Smooth muscle cell (in vitro differentiated cells): ENCODE results near the gene DEFB118. TPM values are rescaled to one million over a fixed set of nuclear protein-coding genes. Genes with fewer than 3 reads are reported as not detected.

Experiments used
- DNase-seq: peaks from one replicate; lab custom pipeline; 2025; ENCODE audit not compliant: unreplicated experiment; lab: John Stamatoyannopoulos, UW
- H2AFZ ChIP-seq: fragments of 200-600 bp; sonication (generic); 2 replicates; pipeline ENCODE4 v1.6.0; 2016; ENCODE audit warnings: antibody characterized with exemption, low read depth, mild to moderate bottlenecking
- H3F3A ChIP-seq: fragments of 200-600 bp; sonication (generic); 2 replicates; pipeline ENCODE4 v1.6.0; 2017; ENCODE audit warnings: antibody characterized with exemption, low read depth
- H3K27ac ChIP-seq: fragments of 200-600 bp; sonication (generic); 2 replicates; pipeline ENCODE4 v1.5.1; 2016; ENCODE audit warnings: low read depth, mild to moderate bottlenecking
- H3K27me3 ChIP-seq: fragments of 200-600 bp; sonication (generic); 2 replicates; pipeline ENCODE4 v1.6.1; 2016; ENCODE audit warnings: low read depth, mild to moderate bottlenecking
- H3K36me3 ChIP-seq: fragments of 200-600 bp; sonication (generic); 2 replicates; pipeline ENCODE4 v1.5.1; 2016; ENCODE audit warnings: low read depth
- H3K4me1 ChIP-seq: fragments of 200-600 bp; sonication (generic); 2 replicates; pipeline ENCODE4 v1.5.1; 2016; ENCODE audit warnings: low read depth
- H3K4me2 ChIP-seq: fragments of 200-600 bp; sonication (generic); 2 replicates; pipeline ENCODE4 v1.6.0; 2016; ENCODE audit warnings: mild to moderate bottlenecking
- H3K4me3 ChIP-seq: fragments of 200-600 bp; sonication (generic); 2 replicates; pipeline ENCODE4 v1.5.1; 2016; ENCODE audit warnings: mild to moderate bottlenecking
- H3K79me2 ChIP-seq: fragments of 200-600 bp; sonication (generic); 2 replicates; pipeline ENCODE4 v1.6.0; 2016; ENCODE audit warnings: low read depth, mild to moderate bottlenecking
- H3K9ac ChIP-seq: fragments of 200-600 bp; sonication (generic); 2 replicates; pipeline ENCODE4 v1.6.0; 2016; ENCODE audit warnings: low read depth
- H3K9me3 ChIP-seq: fragments of 200-600 bp; sonication (generic); replicated peaks from 2 replicates; pipeline ENCODE4 v1.5.1; 2016; ENCODE audit warnings: low read depth
- H4K20me1 ChIP-seq: fragments of 200-600 bp; sonication (generic); 2 replicates; pipeline ENCODE4 v1.6.0; 2016; ENCODE audit warnings: low read depth
- whole genome bisulfite sequencing: methylation state at CpG from one replicate; pipeline ENCODE4 v1.1.7; 2016; ENCODE audit warnings: low lambda C conversion rate; 5-methylcytosine and 5-hydroxymethylcytosine counted together
- polyA plus RNA-seq: library from polyadenylated mRNA; unstranded; fragments of >200 nt; fragmentation: Nextera tagmentation; extraction: Ambion mirVana; gene quantifications from 2 replicates; pipeline ENCODE4 v1.2.1, GENCODE V29; 2016
- total RNA-seq: library from RNA; depleted of rRNA; stranded (reverse); fragments of >200 nt; gene quantifications from 2 replicates; pipeline ENCODE4 v1.2.3, GENCODE V29; 2014
- TF ChIP-seq, protein P1 (sequence below): fragments of 200-600 bp; sonication (generic); IDR thresholded peaks from 2 replicates; pipeline ENCODE4 v1.5.1; 2017; ENCODE audit warnings: borderline replicate concordance, mild to moderate bottlenecking, antibody characterized with exemption; ENCODE audit not compliant: insufficient read depth, poor library complexity, severe bottlenecking

The DEFB118 gene
- total and polyA plus RNA-seq, 2 experiments from 2014 or later, result not detected

GRCh38 chr20:31390490-31390889 lies 22.1 kb downstream of the DEFB118 start, which contains the start of gene DEFB119:
DEFB119 (minus strand) TSS chr20:31390590; CDS start chr20:31390483, 107 bp downstream.
- TF ChIP-seq, protein P1, sequence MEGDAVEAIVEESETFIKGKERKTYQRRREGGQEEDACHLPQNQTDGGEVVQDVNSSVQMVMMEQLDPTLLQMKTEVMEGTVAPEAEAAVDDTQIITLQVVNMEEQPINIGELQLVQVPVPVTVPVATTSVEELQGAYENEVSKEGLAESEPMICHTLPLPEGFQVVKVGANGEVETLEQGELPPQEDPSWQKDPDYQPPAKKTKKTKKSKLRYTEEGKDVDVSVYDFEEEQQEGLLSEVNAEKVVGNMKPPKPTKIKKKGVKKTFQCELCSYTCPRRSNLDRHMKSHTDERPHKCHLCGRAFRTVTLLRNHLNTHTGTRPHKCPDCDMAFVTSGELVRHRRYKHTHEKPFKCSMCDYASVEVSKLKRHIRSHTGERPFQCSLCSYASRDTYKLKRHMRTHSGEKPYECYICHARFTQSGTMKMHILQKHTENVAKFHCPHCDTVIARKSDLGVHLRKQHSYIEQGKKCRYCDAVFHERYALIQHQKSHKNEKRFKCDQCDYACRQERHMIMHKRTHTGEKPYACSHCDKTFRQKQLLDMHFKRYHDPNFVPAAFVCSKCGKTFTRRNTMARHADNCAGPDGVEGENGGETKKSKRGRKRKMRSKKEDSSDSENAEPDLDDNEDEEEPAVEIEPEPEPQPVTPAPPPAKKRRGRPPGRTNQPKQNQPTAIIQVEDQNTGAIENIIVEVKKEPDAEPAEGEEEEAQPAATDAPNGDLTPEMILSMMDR, result no peak
- Histone ChIP-seq H4K20me1 (no peaks in the 10 kb centered on the region), H3K27me3 (no peaks in the 10 kb centered on the region), H3F3A (no peaks in the 10 kb centered on the region), H3K9me3 (peaks cover 5% of the 10 kb centered on the region), H3K79me2 (no peaks in the 10 kb centered on the region), H3K4me1 (no peaks in the 10 kb centered on the region), H3K36me3 (no peaks in the 10 kb centered on the region), H2AFZ (no peak within 1 kb of the TSS), H3K4me3 (no peak within 1 kb of the TSS), H3K9ac (no peak within 1 kb of the TSS), H3K27ac (no peak within 1 kb of the TSS), H3K4me2 (no peak within 1 kb of the TSS)
- DNase-seq, result no peak
- 37% methylated on average over 1 of the region's 1 CpG for WGBS

- DNase-seq, result no peak
- no peaks in the 10 kb centered on the region for H3F3A ChIP-seq
Observed at GRCh38 chr20:31392836-31393235, 24.4 kb downstream of the DEFB118 start.

GRCh38 chr20:31394900-31395299 lies 26.5 kb downstream of the DEFB118 start:
- WGBS, result 37% methylated on average over 3 of the region's 3 CpGs
- no peaks in the 10 kb centered on the region for H4K20me1 ChIP-seq

More at GRCh38 chr20:31392836-31393235, 24.4 kb downstream of the DEFB118 start:
- H3K4me1 ChIP-seq, result no peaks in the 10 kb centered on the region
- no peaks in the 10 kb centered on the region for H3K79me2 ChIP-seq
- no peak overlapping the region for H3K9ac ChIP-seq
- H4K20me1 ChIP-seq, result no peaks in the 10 kb centered on the region
- WGBS, result 59% methylated on average over 2 of the region's 2 CpGs
- peaks cover 12% of the 10 kb centered on the region for H3K9me3 ChIP-seq
- H3K36me3 ChIP-seq, result no peaks in the 10 kb centered on the region
- H3K27me3 ChIP-seq, result no peaks in the 10 kb centered on the region
- no peak overlapping the region for H2AFZ ChIP-seq
- TF ChIP-seq, protein P1, result no peak
- H3K4me2 ChIP-seq, result no peak overlapping the region
- H3K27ac ChIP-seq, result no peak overlapping the region
- no peak overlapping the region for H3K4me3 ChIP-seq

GRCh38 chr20:31403886-31404285 lies 35.5 kb downstream of the DEFB118 start:
- Histone ChIP-seq H3F3A (no peaks in the 10 kb centered on the region), H4K20me1 (no peaks in the 10 kb centered on the region), H3K79me2 (no peaks in the 10 kb centered on the region), H3K36me3 (peaks cover 4% of the 10 kb centered on the region), H3K27ac (no peak overlapping the region), H3K27me3 (no peaks in the 10 kb centered on the region), H2AFZ (no peak overlapping the region), H3K4me3 (no peak overlapping the region), H3K9me3 (peaks cover 11% of the 10 kb centered on the region), H3K4me2 (no peak overlapping the region), H3K4me1 (no peaks in the 10 kb centered on the region), H3K9ac (no peak overlapping the region)
- WGBS, result 43% methylated on average over 1 of the region's 1 CpG
- DNase-seq, result no peak
- TF ChIP-seq, protein P1, result no peak

More at GRCh38 chr20:31394900-31395299, 26.5 kb downstream of the DEFB118 start:
- Histone ChIP-seq H3K36me3 (no peaks in the 10 kb centered on the region), H3K4me1 (no peaks in the 10 kb centered on the region), H3K9ac (no peak overlapping the region), H3K27me3 (no peaks in the 10 kb centered on the region), H3K4me3 (no peak overlapping the region), H3F3A (no peaks in the 10 kb centered on the region), H3K4me2 (no peak overlapping the region), H2AFZ (no peak overlapping the region), H3K9me3 (peaks cover 16% of the 10 kb centered on the region), H3K79me2 (no peaks in the 10 kb centered on the region), H3K27ac (no peak overlapping the region)
- TF ChIP-seq, protein P1, result no peak
- DNase-seq, result no peak
